HG03045 (cell line): Measurements from ENCODE around the gene SGSH.

Experiments
- ATAC-seq: cut with Tn5 transposase; IDR thresholded peaks from one replicate; pipeline ENCODE4 v1.9.1; 2021; ENCODE audit warnings: mild to moderate bottlenecking, moderate library complexity; ENCODE audit not compliant: unreplicated experiment

SGSH gene

DNA sequence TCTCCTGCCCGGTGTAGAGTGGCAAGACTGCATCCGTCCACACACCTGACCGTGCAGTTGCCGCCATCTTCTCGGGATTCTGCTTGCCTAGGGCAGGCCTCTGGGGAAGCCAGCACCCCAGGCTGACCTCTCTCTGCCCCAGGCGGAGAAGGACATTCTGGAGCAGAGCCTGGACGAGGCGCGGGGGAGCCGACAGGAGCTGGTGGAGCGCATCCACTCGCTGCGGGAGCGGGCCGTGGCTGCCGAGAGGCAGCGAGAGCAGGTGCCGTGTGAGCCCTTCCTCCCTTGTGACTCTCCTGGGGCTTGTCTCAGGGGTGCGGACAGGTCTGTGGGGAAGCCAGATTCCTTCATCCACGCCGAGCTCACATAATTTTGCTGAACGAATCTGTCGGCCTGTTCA is 30.5 kb downstream of the SGSH start:
- no peak for ATAC-seq

DNA sequence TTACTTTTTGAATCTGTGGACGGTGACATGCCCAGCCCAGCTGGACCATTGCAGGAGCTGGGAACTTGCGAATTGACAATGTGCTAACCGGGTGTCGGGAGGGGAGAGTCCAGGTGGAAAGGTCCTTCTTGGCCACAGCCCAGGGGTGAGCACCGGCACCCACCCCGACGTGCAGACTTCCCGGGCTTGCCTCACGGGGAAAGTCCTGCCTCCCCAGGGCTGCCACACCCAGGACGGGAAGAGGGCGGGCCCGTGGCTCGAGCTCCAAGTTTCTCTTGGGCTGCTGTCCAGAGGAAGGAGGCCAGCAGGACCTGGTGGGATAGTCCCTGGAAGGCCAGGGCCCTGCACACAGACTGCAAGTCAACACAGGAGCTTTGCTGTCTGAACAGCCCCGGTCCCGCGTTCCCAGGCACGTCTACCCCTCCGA is 32.6 kb downstream of the SGSH start:
- no peak for ATAC-seq

DNA sequence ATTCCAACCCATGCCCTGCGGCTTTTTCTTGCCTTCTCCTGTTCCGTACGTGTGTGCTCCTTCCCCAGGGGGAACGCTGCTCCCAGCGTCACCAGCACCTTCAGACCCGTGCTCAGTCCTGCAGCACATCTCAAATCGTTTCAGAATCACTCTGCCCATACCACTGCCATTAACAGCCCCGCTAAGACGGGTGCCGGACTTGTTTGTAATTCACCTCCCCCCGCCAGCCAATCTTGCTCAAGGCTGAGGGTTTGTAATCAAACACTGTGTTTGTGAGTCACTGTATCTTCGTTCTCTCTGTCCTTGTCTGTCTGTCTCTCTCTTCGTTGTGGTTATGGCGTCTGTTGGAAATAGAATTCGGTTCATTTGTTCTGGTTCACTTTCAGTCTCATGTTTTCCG is 33.0 kb downstream of the SGSH start:
- ATAC-seq: no peak

DNA sequence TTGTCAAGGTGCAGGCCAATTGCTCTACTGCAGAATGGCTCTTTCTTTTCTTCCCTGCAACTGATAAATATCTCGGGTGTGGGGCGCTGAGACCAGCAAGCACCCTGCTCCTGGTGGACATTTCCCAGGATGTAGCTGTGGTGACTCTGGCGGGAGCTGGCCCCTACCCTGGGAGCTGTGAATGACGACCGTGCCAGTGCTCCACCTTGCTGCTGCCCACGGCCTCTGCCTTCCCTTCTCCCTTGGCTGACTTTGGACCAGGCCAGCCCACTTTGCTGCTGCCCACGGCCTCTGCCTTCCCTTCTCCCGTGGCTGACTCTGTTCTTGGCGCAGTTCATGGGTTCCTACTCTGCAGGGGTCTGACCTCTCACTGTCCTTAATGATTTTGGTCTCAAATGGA is 34.2 kb downstream of the SGSH start:
- ATAC-seq: no peak

DNA sequence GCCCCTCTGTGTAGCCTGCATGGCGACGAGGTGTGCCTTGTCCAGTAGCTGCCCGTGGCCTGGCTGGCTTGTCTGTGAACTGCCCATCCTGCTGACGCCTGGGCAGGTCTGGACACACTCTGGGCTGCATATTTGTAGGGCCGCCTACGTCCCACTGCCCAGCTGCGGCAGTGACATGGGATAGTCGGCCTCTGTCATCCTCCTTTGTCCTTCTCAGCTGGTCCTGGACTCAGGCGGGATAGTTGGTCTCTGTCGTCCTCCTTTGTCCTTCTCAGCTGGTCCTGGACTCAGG is 35.8 kb downstream of the SGSH start:
- ATAC-seq: no peak

DNA sequence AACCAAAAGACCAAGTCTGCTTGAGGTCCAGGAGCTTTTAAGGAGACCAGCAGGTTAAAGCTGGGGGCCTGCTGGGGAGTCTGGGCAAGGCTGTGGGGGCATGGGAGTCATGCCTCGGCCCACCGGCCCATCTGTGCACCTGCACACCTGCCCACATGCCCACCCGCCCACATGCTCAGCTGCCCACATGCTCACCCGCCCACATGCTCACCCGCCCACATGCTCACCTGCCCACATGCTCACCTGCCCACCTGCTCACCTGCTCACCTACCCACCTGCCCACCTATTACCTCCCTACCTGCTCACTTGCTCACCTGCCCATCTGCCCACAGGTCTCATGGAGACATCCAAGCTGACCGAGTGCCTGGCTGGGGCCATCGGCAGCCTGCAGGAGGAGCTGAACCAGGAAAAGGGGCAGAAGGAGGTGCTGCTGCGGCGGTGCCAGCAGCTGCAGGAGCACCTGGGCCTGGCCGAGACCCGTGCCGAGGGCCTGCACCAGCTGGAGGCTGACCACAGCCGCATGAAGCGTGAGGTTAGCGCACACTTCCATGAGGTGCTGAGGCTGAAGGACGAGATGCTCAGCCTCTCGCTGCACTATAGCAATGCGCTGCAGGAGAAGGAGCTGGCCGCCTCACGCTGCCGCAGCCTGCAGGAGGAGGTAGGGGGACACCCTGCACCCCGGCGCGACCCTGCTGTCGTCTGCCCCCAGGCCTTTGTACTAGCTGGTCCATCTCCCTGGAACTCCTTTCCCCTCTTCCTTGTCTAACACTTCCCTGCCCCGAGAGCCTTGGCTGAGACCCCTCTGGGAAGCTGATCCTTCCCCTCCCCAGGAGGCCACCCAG is 36.3 kb downstream of the SGSH start:
- ATAC-seq: no peak

DNA sequence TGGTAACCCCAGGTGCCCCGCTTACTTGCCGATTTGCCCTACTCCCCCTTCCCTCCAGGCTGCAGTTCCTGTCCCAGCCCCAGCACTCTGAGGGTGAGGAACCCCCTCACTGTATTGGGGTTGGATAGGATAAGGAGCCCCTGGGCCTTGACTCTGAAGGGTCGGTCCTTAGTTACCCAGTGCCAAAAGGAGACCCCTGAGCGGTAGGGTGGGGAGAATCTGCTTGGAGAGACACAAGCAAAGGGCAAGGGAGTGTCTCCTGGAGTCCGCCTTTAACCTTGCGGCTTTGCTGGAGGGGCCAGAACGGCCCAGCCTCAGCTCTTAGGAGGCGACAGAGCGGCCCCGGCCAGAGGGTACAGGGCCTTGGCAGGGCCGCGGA is 37.3 kb downstream of the SGSH start:
- ATAC-seq: no peak

DNA sequence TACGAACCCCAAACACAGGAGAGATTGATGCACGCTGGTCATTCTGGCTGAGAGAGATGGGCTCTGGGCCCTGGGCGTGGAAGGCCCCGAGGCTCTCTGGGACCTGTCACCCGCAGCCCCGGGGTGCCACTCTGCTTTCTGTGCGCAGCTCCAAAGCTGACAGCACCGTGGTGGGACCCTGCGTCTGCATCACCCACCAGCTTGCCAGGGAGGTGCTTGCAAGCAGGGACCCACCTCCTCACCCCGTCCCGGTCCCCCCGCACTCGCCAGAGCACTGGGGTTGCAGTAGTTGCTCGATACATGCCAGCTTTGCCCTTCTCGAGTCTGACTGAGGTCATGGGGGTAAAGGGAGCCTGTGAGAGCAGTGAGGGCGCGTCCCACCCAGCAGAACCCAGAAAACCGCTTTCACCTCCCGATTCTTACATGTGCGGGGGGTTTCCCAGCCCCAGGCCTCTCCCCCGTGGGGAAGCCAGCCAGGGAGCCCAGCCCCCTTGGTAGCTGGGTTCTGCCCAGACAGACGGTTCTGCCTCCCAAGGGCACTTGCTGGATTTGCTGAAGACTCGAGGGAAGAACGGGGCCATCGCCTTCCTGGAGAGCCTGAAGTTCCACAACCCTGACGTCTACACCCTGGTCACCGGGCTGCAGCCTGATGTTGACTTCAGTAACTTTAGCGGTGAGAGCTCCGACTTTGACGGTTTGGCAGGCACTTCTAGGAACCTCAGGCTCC is 37.9 kb downstream of the SGSH start:
- ATAC-seq: no peak

DNA sequence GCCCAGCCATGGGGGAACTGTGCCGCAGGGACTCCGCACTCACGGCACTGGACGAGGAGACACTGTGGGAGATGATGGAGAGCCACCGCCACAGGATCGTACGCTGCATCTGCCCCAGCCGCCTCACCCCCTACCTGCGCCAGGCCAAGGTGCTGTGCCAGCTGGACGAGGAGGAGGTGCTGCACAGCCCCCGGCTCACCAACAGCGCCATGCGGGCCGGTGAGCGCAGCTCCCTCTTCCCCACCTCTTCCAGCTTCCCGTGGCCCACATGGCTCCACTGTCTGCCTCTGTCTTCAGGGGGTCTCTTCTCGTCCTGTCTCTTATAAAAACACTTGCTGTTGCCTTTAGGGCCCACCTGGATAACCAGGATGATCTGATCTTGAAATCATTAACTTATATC is 38.7 kb downstream of the SGSH start:
- ATAC-seq: no peak

DNA sequence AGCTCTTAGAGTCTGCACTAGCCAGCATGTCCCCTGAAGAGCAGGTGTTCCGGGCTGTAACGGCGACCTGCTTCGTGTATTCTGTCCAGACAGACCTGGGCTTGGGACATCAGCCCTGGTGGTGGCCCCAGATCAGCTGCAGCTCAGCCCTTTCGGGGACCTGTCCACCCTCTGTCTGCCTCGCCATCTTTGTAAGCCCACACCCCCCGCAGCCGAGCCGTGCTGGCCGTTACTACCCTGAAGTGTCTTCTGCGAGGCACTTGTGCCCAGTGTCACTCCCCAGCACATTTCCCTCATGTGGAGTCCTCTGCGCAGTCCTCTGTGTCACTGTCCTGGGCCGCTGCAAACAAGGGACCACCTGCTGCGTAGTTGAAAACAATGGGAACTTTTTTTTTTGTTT is 39.9 kb downstream of the SGSH start:
- no peak for ATAC-seq

DNA sequence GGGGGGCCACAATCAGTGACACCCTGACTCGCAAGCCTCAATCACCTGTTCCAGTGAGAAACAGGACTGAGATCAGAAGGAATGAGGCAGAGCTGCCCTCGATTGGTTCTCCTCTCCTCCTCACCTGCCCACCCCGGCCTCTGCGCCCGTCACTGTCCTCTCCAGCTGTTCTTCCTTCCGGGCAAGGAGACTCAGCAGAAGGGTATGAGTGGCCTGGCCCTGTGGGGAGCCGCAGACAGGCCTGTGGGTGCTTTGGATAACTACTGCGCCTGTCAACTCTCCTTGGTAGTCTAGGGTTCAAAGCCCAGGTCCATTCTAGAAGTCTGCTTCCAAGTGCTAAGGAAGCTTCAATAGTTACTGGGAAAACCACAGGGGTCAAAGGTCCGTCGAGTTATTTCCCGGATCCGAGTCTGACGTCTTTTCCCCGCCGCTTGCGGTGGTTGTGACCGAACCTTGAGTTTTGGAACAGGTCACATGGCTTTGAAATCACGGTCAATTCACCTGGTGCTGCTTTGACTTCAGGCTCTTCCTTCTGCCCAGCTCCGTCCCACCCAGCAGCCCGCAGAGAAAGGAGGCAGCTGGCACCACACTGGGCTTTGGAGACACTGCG is 42.0 kb downstream of the SGSH start:
- no peak for ATAC-seq

DNA sequence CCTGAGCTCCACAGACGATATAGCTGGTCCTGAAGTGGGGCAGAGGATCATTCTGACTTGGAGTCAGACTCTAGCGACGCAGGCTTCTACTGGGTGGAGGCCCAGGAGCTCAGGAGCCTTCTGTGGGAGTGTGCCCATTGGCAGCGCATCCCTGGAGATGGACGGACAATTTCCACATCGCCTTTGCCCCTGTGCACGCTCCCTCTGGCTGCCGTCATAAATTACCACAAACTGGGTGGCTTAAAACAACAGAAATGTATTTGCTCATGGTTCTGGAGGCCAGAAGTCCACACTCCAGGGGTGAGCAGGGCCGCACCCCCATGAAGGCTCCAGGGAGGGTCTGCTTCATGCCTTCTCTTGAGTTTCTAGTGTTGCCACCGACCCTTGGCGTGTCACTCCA is 43.4 kb downstream of the SGSH start:
- ATAC-seq: no peak

DNA sequence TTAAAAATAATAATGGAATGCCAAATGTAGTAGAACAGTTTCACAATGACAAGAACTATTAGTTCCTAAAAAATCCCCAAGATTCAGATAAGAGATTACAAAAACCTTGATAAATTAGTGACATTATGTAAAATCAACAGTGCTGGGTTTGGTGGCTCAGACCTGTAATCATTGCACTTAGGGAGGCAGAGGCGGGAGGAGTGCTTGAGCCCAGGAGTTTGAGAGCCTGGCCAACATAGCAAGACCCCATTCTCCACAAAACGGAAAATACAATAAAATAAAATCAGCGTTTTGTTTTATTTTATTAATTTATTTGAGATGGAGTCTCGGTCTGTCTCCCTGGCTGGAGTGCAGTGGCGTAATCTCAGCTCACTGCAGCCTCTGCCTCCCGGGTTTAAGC is 46.2 kb downstream of the SGSH start:
- ATAC-seq: no peak

DNA sequence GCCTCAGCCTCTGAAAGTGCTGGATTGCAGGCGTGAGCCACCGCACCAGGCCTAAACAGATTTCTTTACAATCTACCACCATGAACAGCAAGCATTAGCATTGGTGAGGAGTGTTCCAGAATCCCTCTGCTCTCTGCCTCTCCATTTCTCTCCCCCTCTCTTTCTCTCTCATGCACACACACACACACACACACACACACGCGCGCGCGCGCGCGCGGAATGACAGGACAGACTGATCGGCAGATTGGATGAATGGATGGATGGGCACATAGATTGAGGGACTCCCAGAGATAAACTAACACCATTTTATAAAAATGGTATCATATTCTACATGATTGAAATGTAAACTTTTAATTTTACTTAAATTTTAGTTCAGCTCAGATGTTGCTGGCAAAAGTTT is 47.0 kb downstream of the SGSH start:
- no peak for ATAC-seq

DNA sequence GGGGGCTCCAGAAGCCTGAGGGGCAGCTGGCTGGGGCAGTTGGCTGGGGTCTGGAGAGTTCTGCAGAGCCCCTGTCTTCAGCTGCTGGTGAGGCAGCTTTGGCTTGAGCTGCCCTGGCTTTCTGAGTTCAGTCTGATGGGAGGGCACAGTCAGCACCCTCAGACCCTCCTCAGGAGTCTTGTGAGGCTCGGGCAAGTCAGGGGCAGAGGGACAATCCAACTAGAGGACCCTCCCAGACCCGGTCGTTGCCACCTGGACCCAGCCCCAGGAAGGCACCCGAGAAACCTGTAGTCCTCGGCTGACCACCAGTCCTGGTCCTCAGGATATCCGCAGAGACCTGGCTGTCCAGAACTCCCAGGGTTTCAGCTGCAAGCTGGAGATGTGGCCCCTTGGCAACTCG is 48.5 kb downstream of the SGSH start:
- ATAC-seq: no peak

DNA sequence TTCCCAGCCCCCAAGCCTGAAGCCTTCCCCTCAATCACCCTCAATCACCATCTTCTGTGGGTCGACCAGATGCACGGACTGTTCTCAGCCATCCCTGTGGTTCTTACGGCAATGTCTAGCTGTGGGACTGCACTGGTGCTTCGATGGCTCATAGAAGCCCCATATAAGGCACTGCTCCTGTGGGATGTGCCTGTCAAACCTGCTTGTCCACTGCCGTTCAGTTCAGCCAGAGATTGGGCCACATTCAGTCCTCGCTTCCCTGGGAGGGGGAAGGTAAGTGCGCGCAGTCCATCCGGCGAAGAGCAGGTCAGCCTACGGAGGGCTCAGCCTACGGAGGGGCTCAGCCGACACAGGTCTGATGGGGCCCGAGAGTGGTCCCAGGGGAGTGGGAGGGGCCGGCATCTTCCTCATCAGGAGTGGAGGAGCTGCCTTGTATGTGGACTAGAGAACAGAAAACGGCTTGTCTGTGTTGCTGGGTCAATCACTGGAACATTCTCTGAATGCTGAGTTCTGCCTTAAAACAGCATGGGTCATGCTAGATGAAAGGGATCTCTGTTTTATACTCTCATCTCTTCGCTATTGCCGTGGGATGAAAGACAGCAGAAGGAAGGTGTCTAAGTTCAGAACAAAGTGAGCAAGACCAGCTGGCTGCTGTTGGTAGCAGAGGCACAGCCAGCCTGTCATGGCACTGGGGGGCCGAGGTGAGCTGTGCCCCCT is 50.2 kb downstream of the SGSH start, which contains the start of gene CARD14:
Gene CARD14 (plus strand): TSS at position 247 of the 717 bp plus-strand sequence. CDS start 11,409 bp downstream, outside the sequence.
- no peak for ATAC-seq

DNA sequence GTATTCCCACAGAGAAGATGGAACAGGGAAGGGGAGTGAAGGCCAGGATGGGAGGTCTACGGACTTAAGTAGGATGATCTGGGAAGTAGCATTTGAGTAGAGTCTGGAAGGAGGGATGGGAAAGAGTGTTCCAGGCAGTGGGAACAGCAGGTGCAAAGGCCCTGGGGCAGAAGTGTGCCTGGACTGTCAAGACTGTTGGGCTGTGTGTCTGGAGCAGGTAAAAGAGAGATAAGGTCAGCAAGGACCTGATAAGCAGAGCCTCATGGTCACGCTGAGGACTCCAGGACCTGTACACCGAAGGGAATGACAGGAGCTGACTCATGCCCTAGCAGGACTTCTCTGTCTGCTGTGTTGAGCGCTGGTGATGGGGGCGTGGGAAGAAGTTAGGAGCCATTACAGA is 51.0 kb downstream of the SGSH start:
- no peak for ATAC-seq

DNA sequence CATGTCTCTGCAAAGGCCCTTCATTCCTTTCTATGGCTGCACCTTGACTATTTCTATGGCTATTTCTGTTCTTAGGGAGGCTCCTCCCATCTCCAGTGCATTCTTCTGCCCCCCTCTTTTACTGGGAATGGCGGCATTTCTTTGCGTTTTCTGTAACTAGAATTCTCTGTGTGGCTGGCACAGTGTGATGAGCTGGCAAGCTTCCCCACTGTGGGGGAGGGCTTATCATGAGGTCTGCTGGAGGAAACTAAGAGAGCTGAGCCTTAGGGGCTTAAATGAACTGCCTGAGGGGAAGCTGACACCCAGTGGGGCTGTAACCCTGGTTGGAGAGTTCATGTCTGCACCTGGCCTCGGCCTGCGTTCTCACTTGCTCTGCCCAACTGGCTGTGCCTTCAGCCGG is 51.8 kb downstream of the SGSH start:
- no peak for ATAC-seq

DNA sequence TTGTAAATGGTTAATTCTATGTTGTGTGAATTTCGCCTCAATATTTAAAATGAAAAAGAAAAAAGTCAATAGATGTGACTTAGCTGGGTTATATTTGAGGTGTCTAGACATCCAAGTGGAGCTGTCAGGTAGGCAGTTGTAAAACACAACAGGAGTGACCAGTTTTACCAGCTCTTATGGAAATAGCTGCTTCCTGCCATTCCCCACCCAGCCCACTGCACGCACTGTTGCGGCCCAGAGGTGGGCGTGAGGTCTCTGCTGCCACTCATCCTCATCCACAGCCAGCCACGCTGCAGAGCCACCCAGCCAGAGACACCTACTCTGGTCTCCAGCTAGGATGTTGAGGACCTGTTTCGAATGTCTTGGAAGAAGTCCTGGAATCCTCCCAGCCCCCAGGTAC is 53.7 kb downstream of the SGSH start:
- no peak for ATAC-seq

DNA sequence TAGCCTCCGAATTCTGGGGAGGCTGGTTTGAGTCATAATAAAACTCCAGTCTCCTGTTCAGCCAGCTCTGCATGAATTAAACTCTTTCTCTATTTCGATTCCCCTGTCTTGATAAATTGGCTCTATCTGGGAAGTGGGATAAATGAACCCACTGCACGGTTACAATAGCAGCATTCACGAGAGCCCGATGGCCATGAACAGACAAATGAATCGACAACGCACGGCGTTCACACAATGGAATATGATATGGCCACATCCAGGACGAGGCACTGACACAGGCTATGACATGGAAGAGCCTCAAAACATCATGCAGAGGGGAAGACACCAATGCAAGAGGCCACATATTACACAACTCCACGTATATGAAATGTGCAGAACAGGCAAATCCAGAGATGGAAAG is 55.9 kb downstream of the SGSH start:
- ATAC-seq: no peak

DNA sequence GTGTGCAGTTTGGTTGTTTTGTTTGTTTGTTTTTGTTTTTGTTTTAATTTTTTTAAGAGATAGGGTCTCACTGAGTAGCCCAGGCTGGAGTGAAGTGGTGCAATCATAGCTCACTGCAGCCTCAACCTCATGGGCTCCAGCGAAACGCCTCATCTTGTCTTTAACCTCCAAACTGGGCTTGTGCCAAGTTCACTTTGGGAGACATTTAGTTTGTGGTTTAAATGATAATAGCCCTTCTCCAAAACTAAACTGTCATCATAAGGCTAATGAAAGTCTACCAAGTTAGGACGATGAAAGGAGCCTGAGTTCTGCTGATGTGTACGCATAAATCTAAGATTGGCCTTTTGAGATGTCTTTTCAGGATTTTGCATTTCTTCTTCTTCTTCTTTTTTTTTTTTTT is 56.8 kb downstream of the SGSH start:
- no peak for ATAC-seq

DNA sequence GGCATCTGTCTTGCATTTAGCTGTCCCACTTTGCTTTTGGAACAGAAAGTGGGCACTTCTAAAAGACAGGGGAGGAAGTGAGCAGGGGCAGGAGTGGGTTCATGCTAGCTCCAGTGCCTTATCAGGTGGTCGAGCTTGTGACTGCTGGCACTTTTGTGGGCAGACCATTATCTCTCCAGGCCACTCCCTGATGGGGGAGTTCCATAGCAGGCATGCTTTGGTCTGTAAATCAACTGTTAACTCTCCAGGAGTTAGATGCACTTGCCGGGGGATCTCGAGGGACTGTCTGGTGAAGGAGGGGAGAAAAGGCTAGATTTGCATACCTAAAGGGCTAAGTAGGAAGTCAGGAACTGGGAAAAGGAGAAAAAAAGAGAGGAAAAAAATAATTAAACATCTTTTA is 59.6 kb downstream of the SGSH start:
- no peak for ATAC-seq
